ENCODE results near the gene NCAN. TPM values are rescaled to one million over a fixed set of nuclear protein-coding genes. Genes with fewer than 3 reads are reported as not detected.

Gene NCAN
- polyA plus RNA-seq, 1 donor from 2014 or later = 52.1 TPM

GRCh38 chr19:19296953-19297689, 85.4 kb downstream of the NCAN start:
- H3K9ac ChIP-seq (ENCODE audit: low read length) = no peak overlapping the region
- TF ChIP-seq MXI1 (conservative IDR thresholded peaks at IDR 0.05; ENCODE audit: poor library complexity, severe bottlenecking) (no peak), EP300 (conservative IDR thresholded peaks at IDR 0.05; ENCODE audit: poor library complexity, severe bottlenecking) (no peak), SMC3 (conservative IDR thresholded peaks at IDR 0.05; ENCODE audit: poor library complexity) (no peak), TAF1 (IDR thresholded peaks at IDR 0.05; ENCODE audit: low read depth) (no peak), POLR2AphosphoS5 (IDR thresholded peaks at IDR 0.05) (no peak), REST (IDR thresholded peaks at IDR 0.05; ENCODE audit: borderline replicate concordance) (no peak), RAD21 (conservative IDR thresholded peaks at IDR 0.05) (no peak), EZH2 (IDR thresholded peaks at IDR 0.05; ENCODE audit: borderline replicate concordance, insufficient read depth, low read length, poor library complexity, severe bottlenecking) (no peak), CTCF (IDR thresholded peaks at IDR 0.05; ENCODE audit: poor library complexity, severe bottlenecking) (no peak)
- no peak overlapping the region for H3K4me3 ChIP-seq (ENCODE audit: low read length)
- no peak overlapping the region for H3K27ac ChIP-seq (ENCODE audit: low read length)
- no peaks in the 10 kb centered on the region for H3K9me3 ChIP-seq (ENCODE audit: low read length)
- no peaks in the 10 kb centered on the region for H3F3A ChIP-seq (ENCODE audit: insufficient read depth, low read length, poor library complexity, severe bottlenecking)
- no peaks in the 10 kb centered on the region for H3K9me2 ChIP-seq (ENCODE audit: insufficient read depth, low read length)
- no peaks in the 10 kb centered on the region for H3K27me3 ChIP-seq (ENCODE audit: insufficient read depth, low read depth, low read length)
- H2AFZ ChIP-seq (ENCODE audit: low read depth, low read length) = no peak overlapping the region
- no peaks in the 10 kb centered on the region for H4K20me1 ChIP-seq (ENCODE audit: insufficient read depth)
- H3K36me3 ChIP-seq (ENCODE audit: insufficient read depth, low read length) = peaks cover 5% of the 10 kb centered on the region
- no peak overlapping the region for H3K4me2 ChIP-seq (ENCODE audit: low read length)
- H3K79me2 ChIP-seq (replicated peaks; ENCODE audit: insufficient read depth, low read length) = no peaks in the 10 kb centered on the region

GRCh38 chr19:19297759-19298158, 86.0 kb downstream of the NCAN start:
- Histone ChIP-seq H3K9me2 (ENCODE audit: insufficient read depth, low read length) (no peaks in the 10 kb centered on the region), H3K9me3 (ENCODE audit: low read length) (no peaks in the 10 kb centered on the region), H3K4me2 (ENCODE audit: low read length) (no peak overlapping the region), H3K4me3 (ENCODE audit: low read length) (no peak overlapping the region), H3K27me3 (ENCODE audit: insufficient read depth, low read depth, low read length) (no peaks in the 10 kb centered on the region), H3F3A (ENCODE audit: insufficient read depth, low read length, poor library complexity, severe bottlenecking) (no peaks in the 10 kb centered on the region), H3K9ac (ENCODE audit: low read length) (no peak overlapping the region), H4K20me1 (ENCODE audit: insufficient read depth) (no peaks in the 10 kb centered on the region), H3K79me2 (replicated peaks; ENCODE audit: insufficient read depth, low read length) (no peaks in the 10 kb centered on the region), H3K27ac (ENCODE audit: low read length) (no peak overlapping the region), H2AFZ (ENCODE audit: low read depth, low read length) (no peak overlapping the region), H3K36me3 (ENCODE audit: insufficient read depth, low read length) (peaks cover under 1% of the 10 kb centered on the region)
- no peak for TF ChIP-seq SMC3 (conservative IDR thresholded peaks at IDR 0.05; ENCODE audit: poor library complexity)
- TF ChIP-seq TAF1 (IDR thresholded peaks at IDR 0.05; ENCODE audit: low read depth) = no peak
- no peak for TF ChIP-seq EZH2 (IDR thresholded peaks at IDR 0.05; ENCODE audit: borderline replicate concordance, insufficient read depth, low read length, poor library complexity, severe bottlenecking)
- TF ChIP-seq EP300 (conservative IDR thresholded peaks at IDR 0.05; ENCODE audit: poor library complexity, severe bottlenecking) = no peak
- TF ChIP-seq REST (IDR thresholded peaks at IDR 0.05; ENCODE audit: borderline replicate concordance) = no peak
- TF ChIP-seq CTCF (IDR thresholded peaks at IDR 0.05; ENCODE audit: poor library complexity, severe bottlenecking) = no peak
- no peak for TF ChIP-seq POLR2AphosphoS5 (IDR thresholded peaks at IDR 0.05)
- no peak for TF ChIP-seq MXI1 (conservative IDR thresholded peaks at IDR 0.05; ENCODE audit: poor library complexity, severe bottlenecking)
- no peak for TF ChIP-seq RAD21 (conservative IDR thresholded peaks at IDR 0.05)

Measured in neural cell (in vitro differentiated cells).